ENCODE measurements around the gene PKN3.

- no peak for TF ChIP-seq CTCF (IDR thresholded peaks at IDR 0.05; ENCODE audit: low read depth, low read length)
- TF ChIP-seq POLR2A (IDR thresholded peaks at IDR 0.05; ENCODE audit: extremely low read depth, insufficient read length) = no peak
- no peak for TF ChIP-seq MAX (IDR thresholded peaks at IDR 0.05; ENCODE audit: low read depth, low read length)
Observed at GRCh38 chr9:128675382-128675781, 26.9 kb upstream of the PKN3 start.

All from NB4 (cell line).